ENCODE results near the gene MRGPRD.

The MRGPRD gene, protein sequence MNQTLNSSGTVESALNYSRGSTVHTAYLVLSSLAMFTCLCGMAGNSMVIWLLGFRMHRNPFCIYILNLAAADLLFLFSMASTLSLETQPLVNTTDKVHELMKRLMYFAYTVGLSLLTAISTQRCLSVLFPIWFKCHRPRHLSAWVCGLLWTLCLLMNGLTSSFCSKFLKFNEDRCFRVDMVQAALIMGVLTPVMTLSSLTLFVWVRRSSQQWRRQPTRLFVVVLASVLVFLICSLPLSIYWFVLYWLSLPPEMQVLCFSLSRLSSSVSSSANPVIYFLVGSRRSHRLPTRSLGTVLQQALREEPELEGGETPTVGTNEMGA

DNA sequence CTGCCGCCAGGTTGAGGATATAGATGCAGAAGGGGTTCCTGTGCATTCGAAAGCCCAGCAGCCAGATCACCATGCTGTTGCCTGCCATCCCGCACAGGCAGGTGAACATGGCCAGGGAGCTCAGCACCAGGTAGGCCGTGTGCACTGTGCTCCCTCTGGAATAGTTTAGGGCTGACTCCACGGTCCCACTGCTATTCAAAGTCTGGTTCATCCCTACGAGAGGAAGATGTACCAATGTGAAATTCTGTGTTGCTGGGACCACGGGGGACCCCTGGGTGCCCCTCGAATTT, at the start of gene MRGPRD:
Gene MRGPRD (minus strand): TSS at position 211 of the 290 bp plus-strand sequence. CDS start 0 bp downstream, at position 211.
- DNase-seq, result peak in 1 of 10 donors; percentile 23
- intact Hi-C loops (cut with DNase I), result no loop called here

DNA sequence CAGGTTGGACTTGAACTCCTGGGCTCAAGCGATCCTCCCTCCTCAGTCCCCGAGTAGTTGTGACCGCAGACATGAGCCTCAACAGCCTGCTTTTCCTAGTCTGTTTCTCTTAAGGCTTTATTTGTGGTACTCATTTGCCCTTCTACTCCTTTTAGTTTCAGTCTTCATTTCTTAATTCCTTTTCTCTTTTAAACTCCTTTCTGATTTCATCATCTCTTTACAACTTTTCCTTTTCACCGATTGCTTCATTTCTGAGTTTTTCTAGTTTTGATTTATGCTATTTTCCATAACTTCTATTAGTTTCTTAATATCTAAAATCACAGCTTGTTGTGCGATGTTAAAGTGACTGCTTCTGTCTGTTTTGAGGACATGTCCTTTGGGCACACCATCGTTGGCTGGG, 49.5 kb upstream of the MRGPRD start:
- no peak for DNase-seq
- intact Hi-C loops (cut with DNase I), result no loop called here

DNA sequence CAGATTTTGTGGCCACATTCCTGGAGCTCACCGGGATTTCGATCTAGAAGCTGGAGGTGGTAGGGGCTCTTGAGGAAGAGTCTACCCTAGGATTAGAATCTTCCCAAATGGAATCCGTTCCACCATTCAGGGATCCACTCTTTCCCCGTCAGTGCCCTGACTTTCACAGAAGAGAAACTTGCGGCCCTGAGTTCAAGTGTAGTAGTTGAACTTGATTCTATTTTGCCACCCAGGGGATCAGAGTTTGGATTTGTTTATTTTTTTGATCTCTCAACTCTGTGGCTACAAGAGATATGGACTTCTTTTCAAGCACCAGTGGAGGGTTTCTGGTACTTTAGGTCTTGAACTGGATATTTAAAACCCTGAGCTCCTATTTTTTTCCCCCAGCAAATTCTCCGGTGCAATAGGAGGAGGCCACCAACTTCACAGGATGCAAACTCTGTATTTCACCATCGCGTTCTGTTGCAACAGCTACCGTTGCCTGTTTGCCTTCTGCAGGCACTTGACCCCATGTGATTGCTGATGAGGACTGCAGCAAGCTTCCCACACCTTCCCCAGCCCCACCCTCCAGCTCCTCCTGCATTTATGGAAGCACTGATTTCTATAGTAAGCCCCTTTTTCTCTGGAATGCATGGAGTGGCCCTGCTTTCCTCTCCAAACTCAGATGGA, 47.1 kb upstream of the MRGPRD start:
- peak in 1 of 10 donors; percentile 46 for DNase-seq
- intact Hi-C loops (cut with DNase I), result no loop called here

DNA sequence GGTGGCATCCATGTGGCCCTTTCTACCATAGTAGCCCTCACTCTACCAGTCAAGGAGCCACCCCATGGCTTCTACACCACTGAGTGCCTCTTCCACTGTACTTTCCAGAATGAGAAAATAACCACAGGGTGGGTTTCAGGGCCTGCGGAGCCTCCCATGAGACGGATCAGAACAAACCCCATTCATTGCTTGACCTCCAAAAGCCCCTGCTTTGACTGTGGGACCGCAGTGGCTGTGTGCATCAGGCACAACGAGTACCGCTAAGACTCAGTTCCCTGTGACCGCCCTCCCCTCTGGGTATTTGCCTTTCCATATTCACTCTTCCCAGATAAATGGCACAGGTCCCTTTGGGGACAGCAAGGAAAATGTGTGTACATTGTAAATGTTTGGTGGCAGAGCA, 43.7 kb upstream of the MRGPRD start:
- peak in 1 of 10 donors; percentile 73 for DNase-seq
- intact Hi-C loops (cut with DNase I), result no loop called here

DNA sequence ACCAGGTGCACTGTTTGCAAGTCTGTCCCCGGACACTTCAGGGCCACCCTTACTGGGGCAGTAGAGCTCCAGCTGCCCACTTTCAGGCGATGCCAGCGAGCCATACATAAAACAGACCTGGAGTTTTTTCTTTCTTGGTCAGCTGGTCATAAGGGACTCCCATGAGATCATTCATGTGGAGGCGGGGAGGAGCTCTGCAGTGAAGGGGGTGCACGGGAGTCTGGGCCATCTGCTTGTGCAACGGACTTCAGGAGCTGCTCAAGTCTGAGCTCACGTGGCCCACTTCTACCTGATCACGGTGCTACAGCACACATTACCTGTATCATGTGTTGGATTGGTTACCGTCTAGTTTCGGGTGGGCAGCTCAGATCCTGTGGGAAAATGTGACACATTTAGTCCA, 41.5 kb upstream of the MRGPRD start:
- DNase-seq, result peak in 1 of 10 donors; percentile 69

DNA sequence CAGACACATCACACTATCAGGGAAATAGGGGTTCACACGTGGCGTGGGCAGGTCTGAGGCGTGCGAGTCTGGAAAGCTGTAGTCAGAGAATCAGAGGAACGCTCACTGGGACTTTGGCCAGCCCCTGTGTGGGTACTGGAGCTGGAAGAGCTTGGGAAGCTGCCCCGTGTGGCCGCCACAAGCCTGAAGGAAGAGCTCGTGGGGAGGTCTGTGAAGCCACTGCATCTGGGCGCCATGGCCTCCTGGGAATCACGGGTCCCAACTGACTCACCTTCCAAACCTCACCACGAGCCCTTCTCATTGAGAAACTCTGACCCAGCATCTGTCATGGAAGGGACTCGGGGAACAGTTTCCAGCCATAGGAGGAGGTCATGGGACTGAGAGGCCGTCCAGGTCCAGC, 38.1 kb upstream of the MRGPRD start:
- intact Hi-C loops (cut with DNase I), result no loop called here
- DNase-seq, result peak in 1 of 10 donors; percentile 67

More for the DNA sequence above, 41.5 kb upstream of the MRGPRD start:
- intact Hi-C loops (cut with DNase I), result no loop called here

DNA sequence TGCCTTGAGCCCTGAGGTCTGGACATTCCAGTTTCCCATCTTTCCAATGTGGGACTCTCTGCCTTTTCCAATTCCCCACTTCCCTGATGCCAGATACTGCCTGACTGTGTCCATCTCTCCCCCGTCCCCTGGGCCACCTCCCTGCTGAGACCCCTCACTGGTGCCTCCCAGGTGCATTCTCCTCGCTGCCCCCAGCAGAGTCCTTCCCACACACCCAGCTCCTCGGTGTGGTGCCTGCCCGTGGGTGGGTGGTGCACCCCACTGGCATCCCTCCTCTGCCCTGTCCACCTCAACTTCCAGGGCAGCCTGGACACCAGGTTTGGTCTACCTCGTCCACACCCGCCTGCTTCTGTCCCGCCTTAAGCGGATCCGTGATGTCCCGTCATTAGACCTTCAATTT, 37.2 kb upstream of the MRGPRD start:
- no peak for DNase-seq
- intact Hi-C loops (cut with DNase I), result no loop called here

DNA sequence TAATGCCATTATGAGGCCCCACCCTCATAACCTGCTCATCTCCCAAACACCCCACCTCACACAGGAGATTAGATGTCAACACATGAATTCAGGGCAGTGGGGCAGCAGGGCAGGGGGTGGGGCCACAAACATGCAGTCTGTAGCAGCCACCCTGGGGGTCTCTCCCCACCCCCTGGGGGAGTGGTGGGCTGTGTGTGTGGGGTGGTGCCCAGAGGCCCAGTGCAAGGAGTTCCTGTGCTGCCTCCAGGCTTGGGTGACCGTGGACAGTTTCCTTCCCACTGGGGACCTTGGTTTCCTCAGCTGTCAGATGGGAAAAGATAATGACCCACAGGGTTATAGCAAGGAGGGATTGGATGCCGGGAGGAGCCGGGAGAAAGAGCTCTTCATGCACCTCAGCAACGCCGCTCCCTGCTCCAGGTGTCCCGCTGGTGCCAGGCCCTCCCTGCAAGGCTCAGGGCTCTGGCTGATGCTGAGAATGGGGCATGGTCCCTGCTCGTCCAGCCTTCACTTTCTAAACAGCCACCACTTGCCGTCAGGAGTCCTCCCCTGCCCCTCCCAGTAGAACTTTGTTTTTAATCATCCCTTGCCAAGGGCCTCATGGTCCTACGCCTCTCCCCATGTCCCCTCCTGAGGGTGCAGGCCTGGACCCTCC, 34.2 kb upstream of the MRGPRD start:
- intact Hi-C loops (cut with DNase I), result no loop called here
- peak in 1 of 10 donors; percentile 62 for DNase-seq

DNA sequence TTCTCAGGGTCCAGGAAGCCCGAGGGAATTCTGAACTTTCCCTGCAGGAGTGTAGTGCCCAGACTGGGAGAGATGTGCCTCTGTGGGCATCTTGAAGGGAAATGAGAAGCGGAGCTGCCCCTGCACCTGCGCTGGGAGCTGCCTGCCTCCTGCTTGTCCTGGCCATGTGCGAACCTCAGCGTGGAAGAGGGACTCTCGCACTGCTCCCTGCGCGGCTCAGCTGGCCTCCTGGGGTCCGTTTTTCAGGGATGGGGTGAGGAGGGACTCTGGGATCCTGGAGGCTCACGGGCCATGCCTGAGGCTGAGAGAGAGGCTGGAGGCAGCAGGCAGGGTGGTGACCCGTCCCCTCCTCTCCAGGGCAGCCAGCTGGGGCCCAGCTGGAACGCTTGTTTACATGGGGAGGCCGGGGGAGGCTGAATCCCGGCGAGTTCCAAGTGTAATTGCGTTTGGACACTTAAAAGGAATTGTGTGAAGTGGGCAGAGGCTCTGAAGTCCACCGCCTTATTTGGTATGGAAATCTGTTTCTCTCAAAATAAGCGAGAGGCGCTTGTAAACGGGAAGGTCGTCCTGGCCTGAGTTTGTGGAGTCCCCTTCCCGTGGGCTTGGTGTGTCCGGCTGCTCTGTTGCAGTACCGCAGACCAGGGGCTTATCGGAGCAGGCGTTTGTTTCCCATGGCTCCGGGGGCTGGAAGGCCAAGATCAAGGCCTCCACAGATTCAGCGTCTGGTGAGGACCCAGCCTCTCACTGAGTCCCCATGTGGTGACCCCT, 33.5 kb upstream of the MRGPRD start:
- intact Hi-C loops (cut with DNase I), result no loop called here
- peak in 1 of 10 donors; percentile 64 for DNase-seq

DNA sequence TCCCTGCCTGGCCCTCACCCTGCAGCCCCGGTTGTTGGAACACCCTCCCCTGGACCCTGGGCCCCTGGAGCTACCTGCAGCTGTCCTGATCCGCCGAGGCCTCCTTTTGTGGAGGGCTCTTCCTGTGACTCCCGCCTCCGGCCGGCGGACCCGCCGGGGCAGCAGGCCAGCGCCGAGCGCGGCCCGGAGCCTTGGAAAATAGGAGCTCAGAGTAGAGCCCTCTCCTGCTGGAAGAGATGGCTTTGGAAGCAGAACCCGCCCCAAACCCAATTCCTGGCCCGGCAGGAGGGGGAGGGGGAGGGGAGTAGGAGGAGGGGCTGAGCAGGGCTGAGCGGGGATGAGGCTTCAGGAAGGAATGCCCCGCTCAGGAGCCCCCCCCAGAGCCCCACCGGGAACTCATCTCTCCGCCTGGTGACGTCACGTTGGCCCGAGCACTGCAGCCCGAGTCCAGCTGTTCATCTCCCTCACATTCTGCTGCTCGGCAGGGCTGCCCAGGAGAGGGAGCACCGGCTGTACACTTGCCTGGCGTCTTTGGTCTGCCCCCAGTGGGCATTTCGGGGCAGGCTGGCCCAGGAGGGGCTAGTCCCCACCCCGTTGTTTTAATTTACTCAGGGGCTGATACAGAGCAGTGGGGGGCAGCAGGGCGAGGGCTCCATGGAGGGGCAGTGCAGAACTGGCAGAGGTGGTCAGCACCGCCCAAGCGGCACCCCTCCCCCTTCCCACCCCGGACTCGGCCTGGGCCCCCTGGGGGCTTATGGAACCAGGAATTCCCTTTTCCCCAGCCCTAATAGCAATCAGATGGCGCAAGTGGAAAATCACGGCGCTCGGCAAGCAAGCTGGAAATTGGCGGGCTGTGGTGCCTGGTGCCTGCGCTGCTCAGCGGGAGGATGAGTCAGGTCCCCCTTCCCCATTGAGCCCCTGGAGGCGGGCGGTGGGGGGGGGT, 32.5 kb upstream of the MRGPRD start, which contains the start of gene MRGPRF:
Gene MRGPRF (minus strand): TSS at position 238 of the 943 bp plus-strand sequence. CDS start 3,345 bp downstream, outside the sequence.
- intact Hi-C loops (cut with DNase I), result no loop called here
- peak in 7 of 10 donors; percentile 33 to 94 (median 66) for DNase-seq

DNA sequence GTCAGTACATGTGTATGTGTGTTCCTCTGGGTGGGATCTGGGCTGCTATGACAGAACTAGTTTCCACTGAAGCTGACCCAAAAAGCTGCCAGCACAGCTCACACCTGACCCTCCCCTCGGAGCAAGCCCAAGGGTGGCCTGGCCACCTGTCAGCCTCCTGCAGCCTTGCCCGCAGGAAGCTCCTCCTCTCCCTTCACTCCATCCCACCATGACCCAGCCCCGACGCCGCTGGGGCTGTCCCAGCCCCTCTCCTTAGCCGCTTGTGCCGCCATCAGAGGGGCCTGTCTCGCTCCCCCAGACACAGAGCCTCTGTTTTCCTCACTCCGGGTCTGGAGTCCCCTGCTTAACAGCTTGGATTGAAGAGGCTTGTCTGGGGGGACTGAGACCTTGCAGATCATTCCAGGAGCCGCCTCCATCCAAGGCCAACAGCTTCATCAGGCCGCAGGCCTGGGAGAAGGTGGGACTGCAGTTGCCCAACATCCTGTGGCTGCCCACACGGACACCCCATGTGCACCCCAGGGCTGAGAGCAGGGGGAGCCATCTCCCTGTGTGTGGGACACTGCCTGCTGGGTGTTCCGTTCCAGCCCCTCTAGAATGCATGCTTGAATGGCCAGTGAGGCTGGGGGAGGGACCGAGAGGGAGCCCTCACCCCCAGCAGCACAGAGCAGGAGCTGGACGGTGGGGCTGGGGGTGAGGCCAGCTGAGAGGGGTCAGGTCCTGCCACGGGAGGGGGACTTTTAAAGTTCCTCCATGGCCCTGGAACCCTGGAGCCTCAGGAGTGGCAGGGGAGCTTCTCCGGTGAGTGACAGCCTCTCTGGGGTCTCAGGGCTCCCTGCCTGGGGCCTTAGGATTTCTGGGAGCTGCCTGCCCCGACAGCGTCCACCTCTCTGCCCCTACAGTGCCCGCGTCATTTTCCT, 31.6 kb upstream of the MRGPRD start:
- intact Hi-C loops (cut with DNase I), result no loop called here
- DNase-seq, result peak in 1 of 10 donors; percentile 72

DNA sequence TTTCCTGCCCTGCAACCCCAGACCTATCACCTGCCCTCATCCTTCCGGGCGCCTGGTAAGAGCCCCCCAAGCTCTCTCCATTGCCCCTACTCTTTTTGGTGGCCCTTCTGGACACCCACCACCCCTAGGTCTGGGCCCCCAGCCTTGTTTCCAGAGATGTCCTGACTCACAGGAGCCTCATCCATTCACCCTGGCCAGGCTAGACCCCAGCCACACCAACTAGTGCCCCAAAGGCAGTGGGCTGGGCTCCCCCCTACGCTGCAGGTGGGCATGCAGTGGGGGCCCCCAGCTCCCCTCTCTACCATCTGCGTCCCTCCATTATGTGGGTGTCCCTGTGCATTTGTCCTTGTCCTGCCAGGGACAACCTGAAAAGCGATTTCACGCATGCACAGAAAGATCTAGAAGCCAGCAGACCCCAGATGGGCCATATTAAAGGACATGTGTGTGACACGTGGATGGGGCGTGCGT, 30.9 kb upstream of the MRGPRD start:
- DNase-seq, result peak in 3 of 10 donors; percentile 22 to 58 (median 26)

DNA sequence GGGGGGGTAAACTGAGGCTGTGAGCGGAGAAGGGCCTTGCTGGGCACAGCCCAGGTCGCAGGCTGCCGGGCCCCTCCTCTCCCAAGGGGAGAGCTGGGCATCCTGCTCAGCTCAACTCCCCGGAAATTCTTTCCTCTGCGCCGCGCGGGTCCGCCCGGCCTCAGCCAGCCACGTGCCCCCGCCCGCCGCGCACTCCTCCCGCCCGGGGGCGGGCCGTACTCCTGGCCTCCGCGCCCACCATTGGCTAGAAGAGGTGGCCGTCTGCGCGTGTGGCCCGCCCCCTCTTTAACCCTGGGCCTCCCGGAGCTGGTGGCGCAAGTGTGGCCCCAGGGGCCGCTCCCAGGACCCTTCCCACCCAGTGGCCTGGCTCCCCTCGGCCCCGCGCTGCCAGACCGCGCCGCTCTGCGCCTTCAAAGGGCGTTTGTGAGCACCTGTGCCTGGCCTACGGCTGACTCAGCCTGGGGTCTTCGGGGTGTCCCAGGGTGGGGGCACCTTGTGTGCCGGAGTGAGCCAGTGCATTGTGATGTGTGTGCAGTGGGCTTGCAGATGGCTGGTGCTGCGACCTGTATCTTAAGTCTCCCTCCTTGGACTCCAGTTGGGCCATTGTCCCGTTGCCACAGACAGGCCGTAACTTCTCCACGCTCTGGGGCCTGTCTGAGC, 30.3 kb upstream of the MRGPRD start:
- peak in 8 of 10 donors; percentile 44 to 94 (median 69) for DNase-seq
- intact Hi-C loops (cut with DNase I), result no loop called here

More for the DNA sequence above, 30.9 kb upstream of the MRGPRD start:
- intact Hi-C loops (cut with DNase I), result no loop called here

DNA sequence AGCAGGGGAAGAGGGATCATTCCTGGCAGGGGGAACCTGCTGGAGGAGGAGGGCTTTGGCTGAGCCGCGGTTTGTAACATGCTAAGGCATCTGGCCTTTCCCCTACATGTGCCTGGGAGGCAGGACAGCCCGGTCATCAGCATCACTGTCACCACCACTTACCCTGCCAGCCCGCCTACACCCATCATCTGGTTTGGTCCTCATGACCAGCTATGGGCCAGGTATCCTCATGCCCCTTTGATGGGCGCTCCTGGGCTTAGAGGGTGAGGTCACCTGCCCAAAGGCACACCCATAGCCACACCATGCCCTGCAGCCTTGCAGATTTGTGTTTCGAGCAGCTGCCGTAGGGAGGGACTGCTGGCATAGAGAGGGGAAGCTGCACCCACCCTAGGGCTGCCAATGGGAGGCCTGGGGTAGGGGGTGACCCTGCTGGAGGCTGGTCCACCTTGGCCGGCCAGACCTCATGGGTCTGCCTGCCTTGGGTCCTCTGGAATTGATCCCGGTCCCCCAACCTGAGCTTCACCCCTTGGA, 29.6 kb upstream of the MRGPRD start:
- intact Hi-C loops (cut with DNase I), result no loop called here
- peak in 3 of 10 donors; percentile 55 to 74 (median 62) for DNase-seq

DNA sequence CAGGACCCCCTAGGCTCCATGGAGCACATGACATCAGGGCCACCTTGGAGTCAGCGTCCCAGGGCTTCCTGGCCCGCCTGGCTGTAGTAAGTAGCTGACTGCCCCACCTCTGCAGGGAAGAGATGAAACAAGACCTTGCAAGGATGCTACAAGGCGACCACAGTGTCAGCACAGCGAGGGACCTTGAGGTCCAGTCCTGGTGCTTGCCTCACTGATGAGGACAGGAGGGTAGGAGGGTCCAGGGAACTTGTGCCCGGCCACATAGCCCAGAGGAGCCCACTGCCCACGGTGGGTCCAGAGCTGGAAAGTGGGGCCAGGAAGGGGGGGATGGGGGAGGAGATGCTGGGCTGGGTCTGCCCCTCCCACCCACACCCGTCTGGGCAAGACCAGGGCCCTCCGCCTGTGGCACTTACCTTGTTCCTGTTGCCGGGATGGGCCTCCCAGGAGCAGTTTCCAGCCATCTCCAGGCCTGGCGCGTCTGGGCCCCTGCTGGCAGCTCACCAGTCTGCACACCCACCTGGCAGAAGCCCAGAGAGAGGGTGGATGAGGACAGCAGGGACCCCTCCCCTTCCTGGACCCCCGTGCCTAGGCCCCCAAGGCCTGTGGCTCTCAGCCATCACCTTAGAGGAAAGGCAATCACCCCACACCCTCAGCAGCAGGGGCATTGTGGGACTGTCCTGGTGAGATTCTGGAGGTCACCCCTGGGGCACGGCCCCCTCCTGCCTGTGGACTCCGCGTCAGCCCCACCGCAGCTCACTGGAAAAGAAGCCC, 28.8 kb upstream of the MRGPRD start:
- intact Hi-C loops (cut with DNase I), result no loop called here
- peak in 4 of 10 donors; percentile 17 to 73 (median 64) for DNase-seq

DNA sequence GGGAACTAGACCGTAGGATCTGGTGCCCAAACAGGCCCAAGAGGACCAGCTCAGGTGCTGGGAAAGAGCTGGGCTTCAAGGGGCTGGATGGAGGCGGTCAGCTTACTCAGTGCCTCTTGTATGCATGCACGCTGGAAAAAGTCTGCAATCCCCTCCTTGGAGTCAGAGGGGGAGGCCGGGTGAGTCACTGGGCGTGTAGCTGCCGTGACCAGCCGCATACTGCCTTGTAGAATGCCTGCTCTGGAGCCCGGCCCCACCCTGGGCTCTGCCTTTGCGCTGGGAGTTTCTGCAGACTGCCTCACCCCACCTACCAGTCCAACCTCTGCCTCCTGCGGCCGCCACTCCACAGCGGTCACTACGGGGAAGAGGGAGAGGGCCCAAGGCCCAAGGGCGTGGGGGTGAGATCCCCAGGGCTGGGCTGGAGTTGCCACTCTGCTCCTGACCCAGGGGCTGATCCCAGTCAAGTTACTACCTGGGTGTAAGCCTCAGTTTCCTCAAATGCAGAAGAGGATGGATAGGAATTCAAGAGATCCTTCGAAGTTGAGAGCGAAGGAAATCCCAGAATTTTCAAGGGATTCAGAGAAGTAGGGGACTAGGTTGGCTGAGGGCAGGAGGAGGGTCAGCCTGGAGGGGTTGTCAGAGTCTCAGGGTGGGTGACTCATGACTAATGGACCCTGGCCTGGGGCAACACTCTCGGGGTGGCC, 28.1 kb upstream of the MRGPRD start:
- intact Hi-C loops (cut with DNase I), result no loop called here
- peak in 4 of 10 donors; percentile 26 to 66 (median 58) for DNase-seq
